Stimulated activated CD4-positive, alpha-beta T cell treated with anti-CD3 and anti-CD28 coated beads, TNF-alpha, amount 100 ng/mL, for 48 hours (primary cell): Measurements from ENCODE around the gene RPA1.

Experiments
- DNase-seq, 3 donors: peaks; one replicate each; pipeline ENCODE4 v3.0.0-alpha.2; 2020; ENCODE audit warnings: low read depth in 3 of 3

The RPA1 gene

GRCh38 chr17:1908699-1909309, 79.0 kb downstream of the RPA1 start:
- DNase-seq = peak; percentile 6 to 22 (median 20)

- DNase-seq = no peak
These were observed 80.2 kb downstream of the RPA1 start for GRCh38 chr17:1909985-1910384.

GRCh38 chr17:1912146-1912545, 82.3 kb downstream of the RPA1 start:
- no peak for DNase-seq

DNA sequence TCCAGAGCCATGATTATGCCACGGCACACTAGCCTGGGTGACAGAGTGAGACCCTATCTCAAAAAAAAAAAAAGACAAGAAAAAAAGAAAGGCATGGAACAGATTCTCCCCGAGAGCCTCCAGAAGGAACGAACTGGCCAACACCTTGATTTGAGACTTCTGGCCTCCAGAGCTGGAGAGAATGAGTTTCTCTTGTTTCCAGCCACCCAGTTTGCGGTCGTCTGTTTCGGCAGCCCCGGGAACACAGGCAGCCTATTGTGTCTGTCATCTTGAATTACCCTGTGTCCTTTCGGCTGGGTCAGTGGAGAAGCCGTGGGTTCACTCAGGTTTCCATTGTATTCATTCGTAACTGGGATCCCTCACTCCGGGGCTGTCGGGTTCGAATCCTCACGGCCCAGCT, 83.9 kb downstream of the RPA1 start:
- DNase-seq = no peak

GRCh38 chr17:1914661-1915083, 84.9 kb downstream of the RPA1 start:
- no peak for DNase-seq

GRCh38 chr17:1915889-1916288, 86.1 kb downstream of the RPA1 start:
- no peak for DNase-seq

GRCh38 chr17:1916316-1916715, 86.5 kb downstream of the RPA1 start:
- DNase-seq = no peak

- no peak for DNase-seq
These were observed 87.3 kb downstream of the RPA1 start for GRCh38 chr17:1916963-1917715.

DNA sequence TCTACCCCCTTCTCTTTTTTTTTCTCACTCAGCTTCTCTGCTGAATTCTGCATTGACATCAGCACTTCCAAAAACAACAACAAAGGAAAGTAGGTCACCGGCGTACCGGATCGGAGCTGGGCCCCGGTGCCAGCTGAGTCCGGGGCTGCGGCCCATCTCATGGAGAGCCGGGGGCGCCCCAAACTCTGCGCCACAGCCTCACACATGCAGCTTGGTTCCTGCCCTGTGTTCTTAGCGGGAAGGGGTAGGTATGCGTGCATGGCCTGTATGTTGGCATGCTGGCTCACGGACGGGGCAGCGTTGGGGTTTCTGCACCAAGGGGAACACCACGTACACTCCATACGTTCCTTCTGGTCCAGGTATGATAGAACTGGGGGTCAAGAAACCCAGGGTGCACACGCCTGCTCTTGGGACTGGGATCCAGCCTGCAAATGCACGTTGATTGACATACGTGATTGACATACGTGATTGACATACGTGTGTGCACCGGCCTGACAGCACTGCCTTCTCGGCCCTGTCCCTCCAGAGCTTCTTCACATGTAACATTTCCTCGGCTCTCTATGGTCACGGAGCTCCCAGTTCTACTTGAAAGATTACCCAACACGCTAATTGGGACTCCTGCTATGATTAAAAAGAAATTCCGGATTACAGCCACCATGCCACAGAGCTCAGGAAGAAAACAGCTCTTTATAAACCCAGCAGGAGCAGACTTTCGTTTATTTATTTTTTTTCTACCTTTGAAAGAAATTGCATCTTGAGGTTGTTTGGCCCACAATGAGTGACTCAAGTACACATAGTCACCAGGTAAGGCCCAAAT, 88.7 kb downstream of the RPA1 start:
- DNase-seq = no peak

- no peak for DNase-seq
These were observed 89.4 kb downstream of the RPA1 start for GRCh38 chr17:1919201-1919600.

- DNase-seq = no peak
These were observed 91.1 kb downstream of the RPA1 start for GRCh38 chr17:1920948-1921351.

DNA sequence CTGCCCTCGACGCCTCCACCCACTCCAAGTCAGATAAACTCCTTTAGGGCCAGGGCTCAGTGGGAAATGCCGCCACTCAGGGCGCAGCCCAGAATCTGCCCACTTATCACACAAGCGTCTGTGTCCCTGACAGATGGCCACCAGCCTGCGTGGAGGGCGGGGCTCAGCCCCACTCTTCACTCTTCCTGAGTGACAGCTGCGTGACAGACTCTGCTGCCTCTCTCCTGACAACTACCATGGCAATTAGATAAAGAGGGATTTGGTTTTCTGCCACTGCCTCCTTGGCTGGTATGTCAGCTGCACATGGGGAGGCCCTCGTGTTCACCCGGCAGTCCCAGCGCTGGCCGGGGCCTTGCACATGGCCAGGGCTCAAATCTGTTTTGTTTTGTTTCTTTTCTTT, 99.2 kb downstream of the RPA1 start:
- DNase-seq = no peak

DNA sequence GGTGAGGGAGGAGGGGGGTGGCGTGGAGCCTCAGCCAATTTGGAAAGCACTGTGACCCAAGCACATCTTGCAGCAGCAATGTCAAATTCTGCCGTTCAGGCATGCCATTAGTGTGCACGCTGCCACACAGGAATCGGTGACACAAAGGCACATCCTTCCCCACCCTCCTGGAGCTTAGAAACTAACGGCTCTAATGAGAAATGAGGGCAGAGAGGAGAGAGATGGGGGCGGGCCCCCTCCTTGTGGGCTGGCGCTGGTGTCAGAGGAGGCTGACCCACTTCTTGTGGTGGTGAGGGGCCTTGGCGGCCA, 100.5 kb downstream of the RPA1 start:
- DNase-seq = no peak

- no peak for DNase-seq
These were observed 102.2 kb downstream of the RPA1 start for GRCh38 chr17:1931844-1932579.

DNA sequence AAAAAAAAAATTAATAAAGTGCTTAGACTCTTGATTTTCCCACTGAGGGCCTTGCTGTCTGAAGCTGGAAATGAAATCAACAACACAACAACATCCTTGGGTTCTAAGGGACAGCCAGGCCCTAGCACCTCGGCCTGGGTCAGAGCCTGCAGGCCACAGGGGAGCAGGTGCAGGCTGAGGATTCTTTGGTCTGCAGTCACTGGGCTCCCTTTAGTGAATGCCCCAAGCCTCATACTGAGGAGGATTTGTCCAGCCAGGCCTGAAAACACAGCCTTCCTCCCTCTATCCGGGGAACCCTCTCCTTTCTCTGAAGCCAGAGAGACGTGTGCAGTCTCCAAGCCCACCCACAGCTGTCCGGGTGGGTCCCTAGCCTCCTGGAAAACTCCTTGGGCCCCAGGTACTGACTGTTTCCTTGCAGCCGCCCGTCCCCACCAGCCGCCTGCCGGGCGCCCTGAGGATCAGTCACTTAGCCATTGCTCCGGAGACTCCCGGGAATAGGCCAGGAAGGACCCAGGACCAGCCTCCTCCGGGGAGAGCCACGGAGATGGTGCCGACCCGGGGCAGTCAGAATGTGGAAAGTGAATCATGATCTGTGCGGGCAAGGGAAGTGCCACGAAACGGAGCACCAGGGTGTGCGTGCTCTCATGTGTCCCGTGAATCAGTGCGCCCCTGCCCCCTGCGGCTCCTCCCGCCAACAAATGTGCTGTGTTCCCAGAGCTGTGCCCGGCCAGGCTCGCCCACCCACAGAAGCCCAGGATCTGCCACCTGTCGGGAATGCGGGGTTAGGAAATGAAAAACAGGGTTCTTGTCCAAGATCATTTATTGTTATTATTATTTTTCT, 104.3 kb downstream of the RPA1 start:
- DNase-seq = no peak

GRCh38 chr17:1934901-1935300, 105.1 kb downstream of the RPA1 start:
- DNase-seq = no peak

DNA sequence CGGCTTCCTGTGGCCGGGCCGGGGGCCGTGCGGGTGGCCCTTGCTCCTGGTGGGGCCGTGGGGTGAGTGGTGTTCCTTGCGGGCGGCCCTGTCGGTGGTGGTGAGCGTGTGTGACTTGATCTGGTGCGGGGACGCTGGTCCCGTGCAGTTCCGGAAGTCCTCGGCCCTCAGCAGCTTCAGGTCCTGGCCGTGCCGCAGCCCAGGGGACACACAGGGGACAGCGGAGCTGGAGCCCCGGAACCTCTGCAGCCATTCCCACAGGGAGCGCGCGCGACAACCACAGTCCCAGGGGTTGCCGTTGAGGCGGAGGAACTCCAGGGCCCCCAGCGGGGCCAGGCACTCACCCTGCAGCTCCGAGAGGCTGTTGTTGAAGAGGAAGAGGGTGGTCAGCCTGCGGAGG, 107.0 kb downstream of the RPA1 start:
- no peak for DNase-seq

DNA sequence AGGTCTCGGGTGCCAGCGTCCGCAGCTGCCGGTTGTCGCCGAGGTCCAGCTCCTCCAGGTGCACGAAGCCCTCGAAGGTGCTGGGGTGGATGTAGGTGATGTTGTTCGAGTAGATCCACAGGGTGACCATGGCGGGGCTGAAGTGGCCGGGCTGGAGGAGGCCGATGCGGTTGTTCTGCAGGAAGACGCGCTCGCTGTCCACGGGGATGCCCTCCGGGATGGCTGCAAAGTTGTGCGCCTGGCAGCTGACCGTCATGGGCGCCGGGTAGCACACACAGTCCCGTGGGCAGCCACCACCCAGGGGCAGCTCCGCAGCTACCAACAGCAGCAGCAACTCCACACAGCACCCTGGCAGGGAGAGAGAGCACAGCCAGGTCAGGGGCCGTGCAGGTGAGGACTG, 107.7 kb downstream of the RPA1 start:
- DNase-seq = no peak

GRCh38 chr17:1939981-1940809, 110.4 kb downstream of the RPA1 start:
- no peak for DNase-seq

- no peak for DNase-seq
These were observed 111.0 kb downstream of the RPA1 start for GRCh38 chr17:1940810-1941185.
